OCI-LY1 (cell line): ENCODE measurements around the gene PXN.

Experiments
- H2AFZ ChIP-seq: fragments of 200-600 bp; sonication (generic), shearing (Covaris generic); 2 replicates; pipeline ENCODE4 v1.6.0; 2014; ENCODE audit warnings: antibody characterized with exemption, mild to moderate bottlenecking, low read length
- H3F3A ChIP-seq: fragments of 200-600 bp; sonication (generic), shearing (Covaris generic); 2 replicates; pipeline ENCODE4 v1.6.0; 2014; ENCODE audit warnings: mild to moderate bottlenecking, antibody characterized with exemption, low read length, moderate library complexity; ENCODE audit not compliant: insufficient read depth
- H3K27ac ChIP-seq: fragments of 200-600 bp; sonication (generic); 2 replicates; pipeline ENCODE4 v1.5.1; 2014; ENCODE audit warnings: low read length, mixed run types, mild to moderate bottlenecking, low read depth; ENCODE audit not compliant: poor library complexity, severe bottlenecking
- H3K27me3 ChIP-seq: fragments of 200-600 bp; sonication (generic); 2 replicates; pipeline ENCODE4 v1.6.0; 2014; ENCODE audit warnings: antibody characterized with exemption, mild to moderate bottlenecking, low read length, moderate library complexity; ENCODE audit not compliant: insufficient read depth
- H3K36me3 ChIP-seq: fragments of 200-600 bp; sonication (generic); 2 replicates; pipeline ENCODE4 v1.6.1; 2014; ENCODE audit warnings: mild to moderate bottlenecking, antibody characterized with exemption, low read length, moderate library complexity, mixed read lengths; ENCODE audit not compliant: insufficient read depth
- H3K4me1 ChIP-seq: fragments of 200-600 bp; sonication (generic); 2 replicates; pipeline ENCODE4 v1.5.1; 2014; ENCODE audit warnings: mild to moderate bottlenecking, low read length, moderate library complexity; ENCODE audit not compliant: insufficient read depth, severe bottlenecking
- H3K4me2 ChIP-seq: fragments of 200-600 bp; sonication (generic), shearing (Covaris generic); 2 replicates; pipeline ENCODE4 v1.6.1; 2014; ENCODE audit warnings: low read length
- H3K4me3 ChIP-seq: fragments of 200-600 bp; sonication (generic); 2 replicates; pipeline ENCODE4 v1.5.1; 2014; ENCODE audit warnings: low read length, low read depth, mild to moderate bottlenecking, mixed read lengths; ENCODE audit not compliant: poor library complexity, severe bottlenecking
- H3K79me2 ChIP-seq: fragments of 200-600 bp; shearing (Covaris generic); 2 replicates; pipeline ENCODE4 v1.6.1; 2016; ENCODE audit warnings: mixed run types, low read length, mixed read lengths; ENCODE audit not compliant: insufficient read depth
- H3K9ac ChIP-seq: fragments of 200-600 bp; sonication (generic), shearing (Covaris generic); 2 replicates; pipeline ENCODE4 v1.6.1; 2014; ENCODE audit warnings: mild to moderate bottlenecking, low read length, mixed read lengths
- H3K9me2 ChIP-seq: fragments of 200-600 bp; sonication (generic), shearing (Covaris generic); 2 replicates; pipeline ENCODE4 v1.6.1; 2014; ENCODE audit warnings: low read depth, mild to moderate bottlenecking, low read length, mixed read lengths
- H3K9me3 ChIP-seq: fragments of 200-600 bp; shearing (Covaris generic); 2 replicates; pipeline ENCODE4 v1.6.1; 2014; ENCODE audit warnings: low read length, mixed read lengths
- H4K20me1 ChIP-seq: fragments of 200-600 bp; sonication (generic), shearing (Covaris generic); 2 replicates; pipeline ENCODE4 v1.6.0; 2016; ENCODE audit warnings: mild to moderate bottlenecking, low read length; ENCODE audit not compliant: insufficient read depth
- CTCF ChIP-seq: fragments of 200-600 bp; sonication (generic), shearing (Covaris generic); IDR thresholded peaks from 2 replicates; pipeline ENCODE4 v1.5.1; 2017; ENCODE audit warnings: mild to moderate bottlenecking, antibody characterized with exemption, low read length, moderate library complexity, mixed read lengths
- EZH2 ChIP-seq: fragments of 200-600 bp; sonication (generic), shearing (Covaris generic); IDR thresholded peaks from 2 replicates; pipeline ENCODE4 v1.8.0; 2017; ENCODE audit warnings: borderline replicate concordance, mixed run types, mild to moderate bottlenecking, antibody characterized with exemption, low read length, moderate library complexity, mixed read lengths

PXN gene

GRCh38 chr12:120227233-120228040 is 38.1 kb downstream of the PXN start:
- peaks cover 24% of the 10 kb centered on the region for H3K4me1 ChIP-seq
- no peak overlapping the region for H3K9ac ChIP-seq
- H3K27me3 ChIP-seq, result no peaks in the 10 kb centered on the region
- H3K79me2 ChIP-seq, result no peaks in the 10 kb centered on the region
- H3K9me2 ChIP-seq, result no peaks in the 10 kb centered on the region
- H4K20me1 ChIP-seq, result no peaks in the 10 kb centered on the region
- no peak overlapping the region for H3K4me3 ChIP-seq
- TF ChIP-seq CTCF (no peak), EZH2 (no peak)
- H2AFZ ChIP-seq, result no peak overlapping the region
- H3K36me3 ChIP-seq, result no peaks in the 10 kb centered on the region
- no peak overlapping the region for H3K4me2 ChIP-seq
- 0 out of 2 replicates have a peak, but pooled peaks cover 3% of the 10 kb centered on the region for H3F3A ChIP-seq
- no peaks in the 10 kb centered on the region for H3K9me3 ChIP-seq
- H3K27ac ChIP-seq, result no peak overlapping the region

DNA sequence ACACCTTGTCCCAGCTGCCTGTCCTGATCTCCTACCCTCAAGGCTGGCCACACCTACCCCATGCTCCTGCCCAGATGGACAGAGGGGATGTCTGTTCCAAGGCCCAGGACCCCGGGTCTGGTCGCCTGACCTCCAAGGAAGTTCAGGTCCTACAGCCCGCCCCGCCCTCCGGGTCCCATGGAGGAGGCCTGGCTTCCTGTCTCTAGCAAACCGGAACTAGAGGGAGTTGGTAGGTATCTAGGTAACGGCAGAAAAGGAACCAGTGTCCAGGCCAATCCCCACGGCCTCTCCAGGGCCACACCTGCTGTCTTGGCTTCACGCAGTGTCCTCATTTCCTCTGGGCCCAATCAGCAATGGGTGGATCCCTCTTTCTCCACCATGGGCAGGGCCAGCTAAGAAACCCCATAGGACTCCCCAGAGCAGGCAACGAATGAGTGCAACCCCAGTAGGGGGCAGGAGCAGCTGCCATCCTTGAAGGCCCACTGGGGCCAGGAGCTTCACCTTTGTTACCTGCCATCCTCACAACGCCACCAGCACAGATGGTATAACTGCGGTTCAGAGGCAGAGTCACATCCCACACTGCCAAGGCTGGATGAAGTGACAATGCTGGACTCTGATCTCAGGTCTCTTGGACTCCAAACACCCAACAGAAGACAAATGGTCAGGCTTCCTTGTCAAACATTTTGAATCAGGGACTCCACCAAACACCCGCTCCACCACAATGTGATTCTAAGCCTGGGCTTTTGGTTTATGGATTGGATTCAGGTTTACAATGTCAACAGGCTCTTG is 39.5 kb downstream of the PXN start:
- H3K4me3 ChIP-seq, result peak overlapping the region; percentile 49
- no peaks in the 10 kb centered on the region for H4K20me1 ChIP-seq
- peak overlapping the region; percentile 60; the same call in 1 of the 2 replicates for H3K4me2 ChIP-seq
- peak; percentile 35; the same call in 1 of the 2 replicates for TF ChIP-seq CTCF
- no peak for TF ChIP-seq EZH2
- peak overlapping the region; percentile 3; the same call in 1 of the 2 replicates for H3K9ac ChIP-seq
- no peak overlapping the region for H3K27ac ChIP-seq
- no peaks in the 10 kb centered on the region for H3K9me2 ChIP-seq
- H3K27me3 ChIP-seq, result no peaks in the 10 kb centered on the region
- H3K79me2 ChIP-seq, result no peaks in the 10 kb centered on the region
- no peak overlapping the region for H2AFZ ChIP-seq
- H3F3A ChIP-seq, result 0 out of 2 replicates have a peak, but pooled peaks cover 3% of the 10 kb centered on the region
- peaks cover 24% of the 10 kb centered on the region for H3K4me1 ChIP-seq
- no peaks in the 10 kb centered on the region for H3K36me3 ChIP-seq
- H3K9me3 ChIP-seq, result no peaks in the 10 kb centered on the region

- no peak for TF ChIP-seq EZH2
- TF ChIP-seq CTCF, result no peak
- H3K27me3 ChIP-seq, result no peaks in the 10 kb centered on the region
- H3K4me1 ChIP-seq, result peaks cover 24% of the 10 kb centered on the region
- H3K79me2 ChIP-seq, result no peaks in the 10 kb centered on the region
- no peak overlapping the region for H2AFZ ChIP-seq
- no peaks in the 10 kb centered on the region for H4K20me1 ChIP-seq
- H3K4me2 ChIP-seq, result peak overlapping the region; percentile 60
- no peaks in the 10 kb centered on the region for H3K36me3 ChIP-seq
- H3K27ac ChIP-seq, result no peak overlapping the region
- no peaks in the 10 kb centered on the region for H3K9me3 ChIP-seq
- peak overlapping the region; percentile 49 for H3K4me3 ChIP-seq
- H3K9ac ChIP-seq, result peak overlapping the region; percentile 3; the same call in 1 of the 2 replicates
- H3F3A ChIP-seq, result 0 out of 2 replicates have a peak, but pooled peaks cover 3% of the 10 kb centered on the region
- H3K9me2 ChIP-seq, result no peaks in the 10 kb centered on the region
Observed at GRCh38 chr12:120225200-120225558, 40.4 kb downstream of the PXN start.
